Left hindlimb (tissue), 1 donor: Measurements from ENCODE around the gene PDE3A.
"Not testable (repeated sequence)": the region's sequence is repeated elsewhere in the genome, so short reads cannot be mapped to it uniquely, and the experiment has no call there.

Source experiments
- DNase-seq: peaks from one replicate; pipeline ENCODE4 v3.0.0-alpha.2; 2018

The PDE3A gene

DNA sequence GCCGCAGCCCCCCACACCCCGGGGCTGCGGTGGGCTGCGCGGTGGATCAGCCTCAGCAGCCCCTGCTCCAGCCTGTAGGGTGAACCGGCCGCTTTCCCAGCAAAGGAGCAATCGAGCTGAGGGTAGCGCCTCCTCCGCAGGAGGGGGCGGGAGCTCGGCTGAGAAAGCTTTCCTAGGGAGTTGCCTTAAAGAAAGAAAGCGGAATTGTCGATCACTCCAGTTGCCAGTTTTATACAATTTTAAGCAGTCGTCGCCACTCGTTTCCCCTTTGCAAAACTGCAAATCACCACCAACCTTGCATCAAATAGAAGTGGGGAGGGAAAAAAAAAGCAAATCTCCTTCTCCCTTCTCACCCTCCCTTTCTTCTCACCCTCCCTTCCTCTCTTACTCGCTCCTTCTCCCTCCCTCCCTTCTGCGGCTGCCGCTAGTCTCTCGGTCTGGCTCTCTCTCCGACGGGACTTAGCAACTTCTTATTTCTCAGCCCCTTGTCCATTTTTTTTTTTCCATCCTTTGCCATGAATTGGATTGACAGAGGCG, at the start of gene PDE3A:
Gene PDE3A (plus strand): TSS at position 424 of the 537 bp plus-strand sequence. CDS start 748 bp downstream, outside the sequence.
- DNase-seq: peak; percentile 87

DNA sequence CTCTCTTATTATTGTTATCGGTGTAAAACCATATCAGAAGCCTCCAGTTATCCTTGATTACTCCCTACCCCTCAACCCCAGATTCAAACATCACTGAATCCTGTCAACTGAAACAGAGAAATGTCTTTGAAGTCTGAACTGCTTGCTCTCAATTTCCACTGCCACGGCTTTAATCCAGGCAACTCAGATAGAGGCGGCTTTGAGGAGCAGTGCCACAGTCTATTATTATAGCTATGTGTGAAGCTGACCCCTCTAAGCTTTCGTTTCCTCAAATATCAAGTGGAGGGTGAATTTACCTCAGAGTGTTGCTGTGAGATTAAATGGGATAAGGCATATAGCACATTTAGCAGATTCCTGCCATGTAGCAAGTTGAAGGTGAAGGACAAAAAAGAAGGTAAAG, 49.0 kb upstream of the PDE3A start:
- DNase-seq: no peak

DNA sequence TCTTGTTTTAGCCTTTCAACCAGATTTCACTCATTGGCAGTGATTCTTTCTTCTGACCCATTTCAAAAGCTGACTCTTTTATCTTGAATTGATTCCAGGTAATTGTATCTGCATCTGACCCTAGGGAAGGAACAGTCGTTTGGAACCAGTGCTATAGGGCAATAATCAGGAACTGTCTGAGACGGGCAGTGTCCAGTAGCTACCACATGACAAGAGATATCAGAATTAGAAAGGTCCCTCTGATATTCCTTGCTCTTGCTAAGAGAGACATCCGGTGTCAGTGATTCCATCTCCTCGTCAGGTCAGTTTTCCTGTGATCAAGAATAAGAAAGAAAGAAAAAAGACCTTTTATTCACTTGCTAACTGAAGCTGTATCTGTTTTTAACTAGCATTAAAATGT, 47.8 kb upstream of the PDE3A start:
- no peak for DNase-seq

DNA sequence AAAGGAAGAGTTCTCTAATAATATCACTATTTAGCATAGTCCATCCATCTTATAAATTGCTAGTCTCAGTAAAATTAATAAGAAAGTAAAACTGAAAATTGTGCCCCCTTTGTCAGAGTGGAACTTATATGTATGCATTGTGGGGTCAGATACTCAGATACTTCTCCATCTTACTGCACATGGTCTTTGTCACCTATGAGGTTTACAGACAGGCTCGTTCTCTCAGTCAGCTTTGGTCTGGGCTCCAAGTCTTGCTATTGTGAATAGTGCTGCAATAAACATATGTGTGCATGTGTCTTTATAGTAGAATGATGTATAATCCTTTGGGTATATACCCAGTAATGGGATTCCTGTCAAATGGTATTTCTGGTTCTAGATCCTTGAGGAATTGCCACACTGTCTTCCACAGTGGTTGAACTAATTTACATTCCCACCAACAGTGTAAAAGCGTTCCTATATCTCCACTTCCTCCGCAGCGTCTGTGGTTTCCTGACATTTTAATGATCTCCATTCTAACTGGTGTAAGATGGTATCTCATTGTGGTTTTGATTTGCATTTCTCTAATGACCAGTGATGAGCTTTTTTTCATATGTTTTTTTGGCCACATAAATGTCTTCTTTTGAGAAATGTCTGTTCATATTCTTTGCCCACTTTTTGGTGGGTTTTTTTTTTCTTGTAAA, 37.4 kb upstream of the PDE3A start:
- not testable (repeated sequence) for DNase-seq

DNA sequence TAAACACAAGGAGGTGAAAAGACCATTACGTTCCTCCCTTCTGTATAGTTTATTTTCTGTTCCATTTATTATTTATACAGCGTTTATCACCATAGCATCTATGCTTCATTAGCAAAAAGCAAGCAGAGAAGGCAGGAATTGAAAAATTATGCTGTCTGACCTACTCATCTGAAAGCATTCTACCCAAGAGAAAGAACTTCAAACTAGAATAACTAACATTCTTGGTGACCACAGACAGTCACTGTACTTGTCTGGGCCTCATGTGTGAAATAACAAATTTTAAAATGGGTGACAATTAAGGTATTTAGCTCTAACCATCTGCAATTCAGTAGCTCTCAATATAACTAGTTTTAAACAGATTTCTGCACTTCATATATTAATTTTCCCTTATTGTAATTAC, 29.3 kb upstream of the PDE3A start:
- DNase-seq: no peak

DNA sequence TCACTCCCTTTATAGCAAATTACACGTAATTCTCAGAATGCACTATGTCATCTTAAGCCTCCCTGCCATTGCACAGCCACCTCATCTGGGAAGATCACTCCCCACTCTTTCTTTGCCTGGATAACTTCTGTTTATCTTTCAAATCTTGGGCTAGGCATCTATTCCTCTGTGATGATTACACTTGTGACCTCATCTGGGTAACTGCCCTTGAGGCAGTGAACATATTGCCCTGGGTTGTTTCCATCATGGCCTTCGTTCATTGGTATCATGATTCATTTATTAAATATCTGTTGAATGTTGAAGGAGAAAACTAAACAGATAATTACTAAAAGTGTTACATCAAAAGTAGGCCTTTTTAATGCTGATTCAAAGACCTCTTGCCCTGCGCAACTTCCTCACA, 26.2 kb upstream of the PDE3A start:
- DNase-seq: no peak

DNA sequence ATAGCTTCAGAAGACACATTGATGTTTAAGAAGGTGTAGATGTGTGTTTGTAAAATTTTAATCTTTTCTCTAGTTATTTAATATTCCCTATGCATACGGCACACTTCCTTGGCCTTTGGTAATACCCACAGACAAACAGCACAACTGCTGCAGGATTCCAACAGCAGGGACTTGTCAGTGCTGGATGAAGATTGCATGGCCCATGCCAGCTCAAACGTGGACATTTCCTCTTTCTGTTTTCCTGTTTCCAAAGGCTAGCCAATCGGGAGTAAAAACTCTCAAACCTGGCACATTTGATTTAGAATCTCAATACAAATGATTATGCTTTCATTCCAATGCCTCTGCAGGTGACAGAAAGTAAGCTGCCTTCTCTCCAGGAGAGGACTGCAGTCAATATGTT, 22.5 kb upstream of the PDE3A start:
- DNase-seq: no peak

DNA sequence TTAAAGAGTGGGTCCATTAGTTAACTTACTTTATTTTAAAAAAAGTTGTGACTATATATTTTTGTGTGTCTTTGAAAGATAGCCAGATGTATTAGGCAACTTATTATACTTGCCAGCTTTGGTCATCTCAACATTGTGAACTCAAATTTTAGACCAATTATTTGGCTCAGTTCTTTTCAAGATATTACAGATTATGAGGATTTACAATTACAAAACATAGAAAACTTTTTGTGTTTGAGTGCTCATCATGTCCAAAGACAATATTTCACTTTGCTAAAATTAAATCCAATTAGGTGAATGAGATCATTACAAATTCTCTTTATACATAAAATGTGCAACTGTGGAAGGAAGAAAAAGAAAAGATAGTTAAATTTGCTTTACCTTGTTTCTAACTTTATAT, 18.3 kb upstream of the PDE3A start:
- no peak for DNase-seq

DNA sequence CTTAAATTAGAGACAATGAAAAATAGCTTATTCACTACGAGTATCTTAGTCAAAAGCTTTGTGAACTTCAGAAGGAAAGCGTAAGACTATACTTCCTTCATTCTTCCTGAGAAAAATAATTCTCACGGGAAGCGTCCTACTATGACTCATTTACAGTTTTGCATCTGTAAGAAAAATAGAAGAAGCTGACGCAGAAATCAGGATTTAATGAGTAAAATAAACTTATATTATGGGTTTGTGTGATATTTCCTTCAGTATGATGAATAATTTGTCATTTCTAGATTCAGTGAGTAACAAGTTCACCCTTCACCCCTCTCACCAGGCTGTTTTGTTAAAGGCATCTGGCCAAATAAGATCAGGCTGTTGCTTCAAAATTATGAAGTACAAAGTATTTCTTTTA, 17.8 kb upstream of the PDE3A start:
- no peak for DNase-seq

DNA sequence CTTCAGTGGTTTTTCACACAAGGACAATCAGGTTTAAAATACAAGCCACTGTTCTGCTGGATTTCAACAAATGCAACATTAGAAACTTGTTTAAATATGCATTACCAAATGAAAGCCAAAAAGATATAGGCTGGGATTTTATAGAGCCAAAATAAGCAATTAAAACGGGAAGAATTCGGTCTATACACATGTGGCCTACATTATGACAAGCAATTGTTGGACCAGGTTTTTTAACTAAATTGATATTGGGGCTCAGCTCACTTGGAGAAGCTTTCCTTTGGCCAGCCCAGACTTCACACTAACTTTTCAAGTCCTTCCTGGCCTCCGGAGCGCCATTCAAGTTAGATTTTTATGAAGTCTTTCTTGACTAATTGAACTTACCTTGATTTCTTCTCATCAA, 16.9 kb upstream of the PDE3A start:
- no peak for DNase-seq

DNA sequence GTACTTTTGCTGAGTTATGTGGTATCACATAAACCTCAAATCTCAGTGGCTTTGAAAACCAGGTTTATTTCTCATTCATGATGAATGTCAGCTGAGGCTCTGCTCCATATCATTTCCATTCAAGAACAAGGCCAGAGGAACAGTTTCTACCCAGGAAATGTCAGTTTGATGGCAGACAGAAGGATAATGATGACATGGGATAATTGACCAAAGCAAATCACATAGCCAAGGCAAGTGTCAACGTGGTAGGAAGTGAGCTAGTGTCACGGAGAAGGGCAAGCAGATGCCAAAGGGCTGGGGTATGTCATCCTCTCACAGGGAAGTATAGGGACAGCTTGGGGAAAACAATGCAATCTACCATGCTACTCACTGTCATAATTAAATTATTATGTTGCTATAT, 12.3 kb upstream of the PDE3A start:
- no peak for DNase-seq

DNA sequence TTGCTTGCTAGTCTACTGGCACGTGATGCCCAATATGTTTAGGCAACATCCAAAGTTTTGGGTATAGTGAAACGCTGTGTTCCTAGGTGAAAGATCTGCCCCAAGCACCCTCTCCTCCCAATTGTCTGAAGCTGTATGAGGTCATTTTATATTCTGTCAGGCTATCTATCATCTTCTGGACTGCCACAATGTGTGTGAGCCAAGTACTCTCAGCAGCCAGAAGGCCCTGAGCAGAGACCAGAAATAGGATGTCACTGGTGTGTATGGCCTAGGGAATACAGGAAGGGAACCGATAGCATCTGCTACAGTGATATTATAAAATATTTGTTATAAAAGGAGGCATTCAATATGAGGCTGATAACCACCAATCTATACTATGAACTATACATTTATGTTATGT, 7.9 kb upstream of the PDE3A start:
- DNase-seq: no peak

DNA sequence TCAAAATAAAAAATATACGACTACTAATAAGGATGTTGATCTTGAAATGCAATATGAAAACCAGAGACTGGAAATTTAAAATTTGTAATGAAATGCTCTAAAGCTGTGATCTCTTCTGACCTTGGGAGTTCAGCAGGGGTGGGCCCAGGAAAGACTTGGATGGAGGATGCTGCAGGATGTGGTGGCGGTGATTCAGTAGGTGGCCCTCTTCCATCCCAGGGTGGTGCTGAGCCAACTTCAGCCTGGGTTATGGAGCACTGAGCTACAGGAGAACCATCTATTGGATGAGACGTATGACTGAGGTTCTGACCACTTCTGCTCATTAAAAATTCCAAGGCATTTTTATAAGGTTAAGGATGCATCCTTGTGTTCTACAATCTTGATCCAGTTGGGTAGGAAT, 6.9 kb upstream of the PDE3A start:
- no peak for DNase-seq

DNA sequence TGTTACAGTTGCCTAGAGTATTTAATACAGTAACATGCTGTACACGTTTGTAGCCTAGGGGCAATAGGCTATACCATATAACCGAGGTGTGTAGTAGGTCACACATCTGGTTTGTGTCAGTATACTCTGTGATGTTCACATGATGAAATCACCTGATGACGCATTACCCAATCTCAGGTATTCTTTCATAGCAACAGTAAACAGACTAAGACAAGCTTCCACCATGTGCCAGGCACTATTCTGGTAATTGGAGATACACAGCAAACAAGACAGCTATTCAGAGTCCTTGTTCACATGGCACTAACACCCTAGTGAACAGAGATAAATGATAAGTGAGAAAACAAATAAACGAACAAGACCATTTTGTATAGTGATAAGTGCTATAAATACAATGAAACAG, 3.8 kb upstream of the PDE3A start:
- no peak for DNase-seq

DNA sequence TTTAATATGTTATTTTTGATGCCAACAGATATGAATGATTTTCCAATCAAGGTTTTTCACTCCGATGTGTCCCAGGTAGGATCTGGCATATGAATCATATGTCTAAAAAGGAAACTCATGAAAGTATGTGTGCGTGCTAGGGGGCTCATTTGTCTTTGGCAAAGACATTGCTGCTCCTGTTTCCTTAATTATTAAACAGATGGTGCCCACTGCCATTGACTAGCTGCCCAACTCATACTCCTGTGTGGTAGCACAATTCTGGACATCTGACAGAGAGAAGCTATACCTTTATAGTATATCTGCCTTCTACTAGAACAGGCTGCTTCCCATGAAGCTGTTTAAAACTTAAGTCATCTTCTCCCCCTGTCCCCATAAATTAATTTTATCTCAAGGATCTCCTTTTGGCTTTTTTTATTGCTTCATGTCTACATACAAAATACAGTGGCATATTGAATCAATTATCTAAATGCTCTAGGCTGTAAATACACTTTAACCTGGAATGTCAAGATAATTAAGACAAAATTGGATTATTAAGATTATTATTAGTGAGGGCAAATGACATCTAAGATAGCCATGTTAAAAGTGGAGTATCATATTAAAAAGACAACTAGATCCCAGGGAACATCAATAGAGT, 1.4 kb upstream of the PDE3A start:
- DNase-seq: no peak

DNA sequence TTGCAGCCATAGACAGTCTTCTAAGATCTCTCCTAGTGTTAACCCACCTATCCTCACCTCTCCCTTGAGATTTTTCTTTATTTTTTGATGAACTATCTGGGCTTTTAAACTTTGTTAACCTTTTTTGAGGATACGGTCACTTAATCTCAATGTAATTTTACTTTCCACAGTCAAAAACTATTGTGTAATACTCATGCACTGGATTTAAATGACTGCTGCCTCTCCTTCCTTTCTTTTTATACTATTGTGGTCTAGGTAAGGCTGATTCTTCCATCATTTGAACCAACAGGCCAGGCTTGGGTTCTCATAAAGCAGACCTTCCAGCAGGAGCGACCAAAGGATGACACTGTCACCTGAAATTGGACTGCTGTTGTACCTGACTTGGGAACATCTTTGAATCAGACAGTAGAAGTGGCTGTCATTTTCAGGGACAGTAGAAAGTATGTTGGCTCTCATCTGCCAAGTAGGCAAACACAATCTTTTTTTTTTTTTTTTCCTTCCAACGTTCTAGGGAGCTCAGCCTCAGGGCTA, 689 bp upstream of the PDE3A start:
- DNase-seq: no peak

DNA sequence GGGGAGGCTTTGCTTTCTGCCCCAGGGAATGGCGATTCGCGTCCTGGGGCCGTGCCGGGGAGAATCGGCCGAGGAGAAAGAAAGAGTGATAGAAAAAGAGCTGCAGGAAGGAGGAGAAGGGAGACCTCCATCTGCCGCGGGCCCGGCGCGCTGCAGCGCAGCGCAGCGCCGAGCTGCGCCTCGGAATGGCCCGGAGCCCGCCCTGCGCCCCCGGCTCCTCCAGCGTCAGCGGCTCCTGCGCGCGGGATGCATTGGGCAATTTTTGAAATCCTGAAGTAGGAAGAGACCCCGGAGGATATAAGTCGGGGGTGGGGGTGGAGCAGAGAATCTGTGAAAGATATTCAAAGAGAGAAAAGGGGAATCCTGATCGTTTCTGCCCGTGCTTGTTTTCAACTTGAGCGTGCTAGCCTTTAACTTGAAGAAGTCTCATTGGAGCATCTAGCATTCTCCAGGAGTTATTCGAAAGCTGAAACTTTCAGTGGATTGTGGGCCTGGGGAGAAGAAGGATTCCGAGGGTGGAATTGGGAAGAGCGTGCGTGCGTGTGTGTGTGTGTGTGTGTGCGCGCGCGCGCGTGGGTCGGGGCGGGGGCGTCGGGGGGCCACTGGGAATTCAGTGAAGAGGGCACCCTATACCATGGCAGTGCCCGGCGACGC, 441 bp downstream of the PDE3A start:
- DNase-seq: peak; percentile 75

DNA sequence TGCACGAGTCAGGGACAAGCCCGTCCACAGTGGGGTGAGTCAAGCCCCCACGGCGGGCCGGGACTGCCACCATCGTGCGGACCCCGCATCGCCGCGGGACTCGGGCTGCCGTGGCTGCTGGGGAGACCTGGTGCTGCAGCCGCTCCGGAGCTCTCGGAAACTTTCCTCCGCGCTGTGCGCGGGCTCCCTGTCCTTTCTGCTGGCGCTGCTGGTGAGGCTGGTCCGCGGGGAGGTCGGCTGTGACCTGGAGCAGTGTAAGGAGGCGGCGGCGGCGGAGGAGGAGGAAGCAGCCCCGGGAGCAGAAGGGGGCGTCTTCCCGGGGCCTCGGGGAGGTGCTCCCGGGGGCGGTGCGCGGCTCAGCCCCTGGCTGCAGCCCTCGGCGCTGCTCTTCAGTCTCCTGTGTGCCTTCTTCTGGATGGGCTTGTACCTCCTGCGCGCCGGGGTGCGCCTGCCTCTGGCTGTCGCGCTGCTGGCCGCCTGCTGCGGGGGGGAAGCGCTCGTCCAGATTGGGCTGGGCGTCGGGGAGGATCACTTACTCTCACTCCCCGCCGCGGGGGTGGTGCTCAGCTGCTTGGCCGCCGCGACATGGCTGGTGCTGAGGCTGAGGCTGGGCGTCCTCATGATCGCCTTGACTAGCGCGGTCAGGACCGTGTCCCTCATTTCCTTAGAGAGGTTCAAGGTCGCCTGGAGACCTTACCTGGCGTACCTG, 1.1 kb downstream of the PDE3A start:
- DNase-seq: peak; percentile 87

DNA sequence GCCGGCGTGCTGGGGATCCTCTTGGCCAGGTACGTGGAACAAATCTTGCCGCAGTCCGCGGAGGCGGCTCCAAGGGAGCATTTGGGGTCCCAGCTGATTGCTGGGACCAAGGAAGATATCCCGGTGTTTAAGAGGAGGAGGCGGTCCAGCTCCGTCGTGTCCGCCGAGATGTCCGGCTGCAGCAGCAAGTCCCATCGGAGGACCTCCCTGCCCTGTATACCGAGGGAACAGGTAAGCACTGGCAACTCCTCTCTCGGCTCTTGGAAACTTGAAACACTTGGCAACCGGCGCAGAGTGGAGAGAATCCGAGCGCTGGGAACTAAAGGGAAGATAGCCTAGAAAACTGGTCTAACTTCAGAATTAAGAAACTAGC, 1.7 kb downstream of the PDE3A start:
- no peak for DNase-seq

DNA sequence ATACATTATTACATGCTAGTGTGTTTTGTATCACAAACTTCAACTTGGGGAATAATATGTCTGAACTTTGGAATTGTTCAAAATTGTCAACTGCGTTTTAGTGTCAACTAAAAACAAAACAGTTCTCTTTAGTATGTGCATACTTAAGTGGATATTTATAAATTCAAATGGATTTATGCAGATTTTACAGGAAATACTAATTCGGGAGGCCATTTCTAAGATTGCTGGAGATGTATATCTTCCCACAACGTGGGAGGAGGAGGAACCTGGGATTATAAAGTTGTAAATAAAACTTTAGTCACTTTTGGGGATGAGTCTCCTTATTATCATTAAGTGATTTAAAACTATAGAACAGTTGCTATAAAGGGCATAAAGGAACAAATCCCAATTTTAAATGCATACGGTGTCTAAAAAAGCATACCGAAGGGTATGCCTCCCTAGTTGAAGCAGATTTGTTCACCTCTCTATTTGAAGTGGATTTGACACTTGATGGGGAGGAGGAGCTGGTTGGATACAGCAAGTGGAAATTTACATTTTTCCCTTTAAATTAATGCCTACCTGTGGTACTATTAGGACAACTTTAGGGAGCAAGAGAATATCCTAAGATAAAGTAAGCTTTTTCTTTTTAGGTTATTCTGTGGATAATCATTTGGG, 2.7 kb downstream of the PDE3A start:
- DNase-seq: no peak

DNA sequence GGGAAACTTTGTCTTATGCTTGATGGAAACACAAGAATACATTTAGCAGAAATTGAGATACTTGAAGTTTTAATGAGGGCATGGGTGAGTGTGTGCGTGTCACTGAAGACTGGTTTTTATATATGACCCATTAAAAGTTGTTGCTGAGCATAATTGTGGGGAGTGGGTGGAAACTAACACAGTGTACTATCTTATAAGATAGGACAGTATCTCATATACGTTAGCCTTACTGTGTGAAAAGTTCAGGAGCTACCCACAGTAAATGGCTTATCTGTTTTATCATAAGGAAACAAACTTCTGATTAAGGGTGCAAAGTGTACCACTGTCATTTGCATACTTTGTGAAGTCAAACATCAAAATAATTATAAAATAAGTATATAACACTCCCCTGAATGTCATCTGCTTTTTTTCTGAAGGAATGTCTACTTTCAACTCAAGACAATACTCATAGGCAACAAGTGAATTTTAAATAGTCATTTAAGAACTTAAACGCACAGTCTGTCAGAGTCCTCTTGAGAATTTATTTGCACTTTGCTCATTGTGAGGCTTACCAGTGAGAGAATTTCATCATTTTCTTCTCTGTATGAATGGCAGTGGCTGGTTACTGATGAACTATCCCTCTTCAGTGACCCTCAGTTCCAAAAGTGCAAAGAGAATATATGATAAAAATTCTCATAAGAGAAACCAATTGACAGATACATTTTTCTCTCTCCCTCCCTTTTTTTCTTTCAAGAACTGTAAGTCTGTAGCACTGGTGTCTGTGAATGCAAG, 4.2 kb downstream of the PDE3A start:
- no peak for DNase-seq

DNA sequence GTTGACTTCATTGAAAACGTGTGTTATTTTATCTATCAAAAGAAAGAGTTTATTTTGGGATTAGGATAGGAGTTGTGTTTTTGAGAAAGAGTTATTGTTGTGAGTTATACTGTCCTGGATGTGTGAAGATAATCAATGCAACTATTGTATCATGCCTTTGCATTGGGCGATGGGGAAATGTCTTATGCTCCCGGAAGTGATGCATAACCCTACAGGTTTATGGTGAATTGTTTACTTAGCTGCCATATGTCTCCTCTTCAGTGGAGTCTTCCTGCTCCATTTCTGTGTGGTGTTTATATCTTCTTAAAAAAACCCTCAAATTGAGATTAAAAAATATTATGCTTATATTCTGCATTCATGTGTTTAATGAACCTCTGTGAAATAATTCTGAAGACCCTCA, 6.5 kb downstream of the PDE3A start:
- DNase-seq: no peak
